Caco-2 (cell line): ENCODE results near the gene POLR1C. TPM values are rescaled to one million over a fixed set of nuclear protein-coding genes. Genes with fewer than 3 reads are reported as not detected.

Experiments used
- BruUV-seq: library from RNA; stranded (reverse); fragments of 400-500 nt; replicated peaks from 2 replicates; lab custom pipeline; 2021; lab: Mats Ljungman, UMichigan
- CTCF ChIA-PET: fragments of 300-600 bp; sonication (Branson Sonifier 250); formaldehyde crosslinking; loops from one replicate; lab custom pipeline; 2022; ENCODE audit warnings: antibody characterized with exemption; lab: Charles Lee
- POLR2A ChIA-PET: fragments of 300-600 bp; sonication (Branson Sonifier 250); formaldehyde crosslinking; loops from one replicate; lab custom pipeline; 2022; ENCODE audit warnings: antibody characterized with exemption; lab: Charles Lee
- DNase-seq, 2 experiments: peaks; one replicate each; pipeline versions ENCODE4 v3.0.0 to v3.0.0-alpha.2; 2020 to 2022
- H3K27me3 ChIP-seq: replicated peaks from 2 replicates; pipeline ENCODE4 v1.6.0; 2011; ENCODE audit warnings: low read length; ENCODE audit not compliant: control insufficient read depth, insufficient read depth
- H3K36me3 ChIP-seq: 2 replicates; pipeline ENCODE4 v1.5.1; 2011; ENCODE audit warnings: low read length; ENCODE audit not compliant: control insufficient read depth, insufficient read depth
- H3K4me1 ChIP-seq: fragments of 250-450 bp; sonication (Bioruptor Pico); 2 replicates; pipeline ENCODE4 v1.5.1; 2020; ENCODE audit warnings: mild to moderate bottlenecking
- H3K4me3 ChIP-seq: 2 replicates; pipeline ENCODE4 v1.5.1; 2011; ENCODE audit warnings: low read depth, mild to moderate bottlenecking, control low read depth, low read length
- H3K9me3 ChIP-seq: fragments of 250-450 bp; sonication (Bioruptor Pico); 2 replicates; pipeline ENCODE4 v1.5.1; 2020; ENCODE audit warnings: mild to moderate bottlenecking, moderate library complexity
- H3K27ac Mint-ChIP-seq: one replicate; pipeline ENCODE4 v1.8.0; 2022; ENCODE audit warnings: mixed read lengths; ENCODE audit not compliant: unreplicated experiment
- H3K27me3 Mint-ChIP-seq: one replicate; pipeline ENCODE4 v1.8.0; 2022; ENCODE audit warnings: mixed read lengths; ENCODE audit not compliant: insufficient read depth, unreplicated experiment
- H3K36me3 Mint-ChIP-seq: one replicate; pipeline ENCODE4 v1.8.0; 2022; ENCODE audit warnings: mild to moderate bottlenecking, mixed read lengths; ENCODE audit not compliant: insufficient read depth, unreplicated experiment
- H3K4me1 Mint-ChIP-seq: one replicate; pipeline ENCODE4 v1.8.0; 2022; ENCODE audit warnings: low read depth, mixed read lengths; ENCODE audit not compliant: unreplicated experiment
- H3K4me3 Mint-ChIP-seq: one replicate; pipeline ENCODE4 v1.8.0; 2022; ENCODE audit warnings: mild to moderate bottlenecking, moderate library complexity, mixed read lengths; ENCODE audit not compliant: unreplicated experiment
- H3K9me3 Mint-ChIP-seq: one replicate; pipeline ENCODE4 v1.8.0; 2022; ENCODE audit warnings: mixed read lengths; ENCODE audit not compliant: unreplicated experiment
- CTCF ChIP-seq, 2 experiments: fragments of 200-600 bp in 1 of 2; IDR thresholded peaks; 1 replicate in 1 of 2; 2 replicates in 1 of 2; pipeline versions ENCODE4 v1.5.1 to v1.8.0; 2011 to 2022; ENCODE audit warnings: antibody characterized with exemption in 1 of 2, control low read depth in 1 of 2, inconsistent platforms in 1 of 2, low read depth in 1 of 2, low read length in 1 of 2, mild to moderate bottlenecking in 1 of 2, moderate library complexity in 1 of 2; ENCODE audit not compliant: insufficient read depth in 1 of 2, severe bottlenecking in 1 of 2, unreplicated experiment in 1 of 2
- intact Hi-C: fragments of 100-400 bp; cut with micrococcal nuclease; formaldehyde crosslinking; loops from one replicate; pipeline ENCODE4 v1.10.0; 2022; ENCODE audit not compliant: unreplicated experiment
- total RNA-seq: library from RNA; stranded (reverse); gene quantifications from 2 replicates; pipeline ENCODE4 v1.2.3, GENCODE V29; 2022

Gene POLR1C
- total RNA-seq, 1 experiment from 2014 or later, result 43.7 TPM

- POLR2A ChIA-PET, result no interaction called here
- BruUV-seq, result no TSS peak
- H3K36me3 ChIP-seq, result no peaks in the 10 kb centered on the region
- 0 out of 2 replicates have a peak, but pooled peaks cover 13% of the 10 kb centered on the region for H3K4me1 ChIP-seq
- no peak overlapping the region for H3K4me3 ChIP-seq
- H3K36me3 Mint-ChIP-seq, result peaks cover 5% of the 10 kb centered on the region
- no peak for DNase-seq
- no peaks in the 10 kb centered on the region for H3K9me3 Mint-ChIP-seq
- CTCF ChIA-PET, result interaction anchor here (1.2 kb wide), 1 partner anchor 45 kb away, joined by 3 read pairs; no protein-coding TSS in a partner anchor
- no peaks in the 10 kb centered on the region for H3K9me3 ChIP-seq
- no peak overlapping the region for H3K4me3 Mint-ChIP-seq
- H3K27me3 ChIP-seq, result no peaks in the 10 kb centered on the region
- H3K4me1 Mint-ChIP-seq, result peaks cover 6% of the 10 kb centered on the region
- H3K27me3 Mint-ChIP-seq, result no peaks in the 10 kb centered on the region
- intact Hi-C loops, result no loop called here
- no peak for TF ChIP-seq CTCF (IDR thresholded peaks at IDR 0.05; ENCODE audit: insufficient read depth in 1 of 2, low read depth in 1 of 2, low read length in 1 of 2, severe bottlenecking in 1 of 2, unreplicated experiment in 1 of 2)
- H3K27ac Mint-ChIP-seq, result no peak overlapping the region
Measured at GRCh38 chr6:43489277-43490072, 27.4 kb upstream of the POLR1C start.

GRCh38 chr6:43490523-43490939 is 26.4 kb upstream of the POLR1C start:
- CTCF ChIA-PET, result interaction anchor here (0.9 to 1.2 kb wide), 2 partner anchors 33 to 47 kb away, joined by 3 read pairs; no protein-coding TSS in a partner anchor

More at GRCh38 chr6:43490523-43490939, 26.4 kb upstream of the POLR1C start:
- Mint-ChIP-seq H3K27ac (no peak overlapping the region), H3K9me3 (no peaks in the 10 kb centered on the region), H3K4me1 (peaks cover 11% of the 10 kb centered on the region), H3K27me3 (no peaks in the 10 kb centered on the region), H3K4me3 (no peak overlapping the region), H3K36me3 (peaks cover 5% of the 10 kb centered on the region)
- no TSS peak for BruUV-seq
- H3K4me1 ChIP-seq, result peaks cover 22% of the 10 kb centered on the region
- DNase-seq, result no peak
- H3K4me3 ChIP-seq, result no peak overlapping the region
- H3K27me3 ChIP-seq, result no peaks in the 10 kb centered on the region
- TF ChIP-seq CTCF (IDR thresholded peaks at IDR 0.05; ENCODE audit: insufficient read depth in 1 of 2, low read depth in 1 of 2, low read length in 1 of 2, severe bottlenecking in 1 of 2, unreplicated experiment in 1 of 2), result no peak
- no peaks in the 10 kb centered on the region for H3K36me3 ChIP-seq
- H3K9me3 ChIP-seq, result no peaks in the 10 kb centered on the region
- POLR2A ChIA-PET, result no interaction called here
- intact Hi-C loops, result no loop called here
